Adrenal gland (tissue), 12 donors: Measurements from ENCODE around the gene STARD8. TPM values are rescaled to one million over a fixed set of nuclear protein-coding genes. Genes with fewer than 3 reads are reported as not detected.

Experiments
- DNase-seq, 7 donors: peaks; one replicate each; pipeline ENCODE4 v3.0.0-alpha.2; 2019 to 2020
- H3K27ac ChIP-seq, 5 donors: fragments of 200-600 bp; sonication (generic) in 4 of 5; 1 replicate in 3 of 5; 2 replicates in 2 of 5; pipeline versions ENCODE4 v1.5.1 to v1.8.0; 2016 to 2020; ENCODE audit warnings: mild to moderate bottlenecking in 1 of 5
- H3K27me3 ChIP-seq: fragments of 200-600 bp; 2 replicates; pipeline ENCODE4 v1.8.0; 2021
- H3K36me3 ChIP-seq, 2 donors: fragments of 200-600 bp; replicated peaks in 1 of 2; 1 replicate in 1 of 2; 2 replicates in 1 of 2; pipeline versions ENCODE4 v1.5.1 to v1.8.0; 2018 to 2022
- H3K4me1 ChIP-seq, 2 donors: fragments of 200-600 bp; replicated peaks in 1 of 2; 1 replicate in 1 of 2; 2 replicates in 1 of 2; pipeline versions ENCODE4 v1.5.1 to v1.8.0; 2018 to 2021
- H3K4me3 ChIP-seq, 4 donors: fragments of 200-600 bp; sonication (generic) in 3 of 4; one replicate each; pipeline ENCODE4 v1.5.1; 2016 to 2018
- H3K9me3 ChIP-seq, 3 donors: fragments of 200-600 bp; sonication (generic) in 1 of 3; replicated peaks in 1 of 3; 1 replicate in 2 of 3; 2 replicates in 1 of 3; pipeline versions ENCODE4 v1.5.1 to v1.8.0; 2016 to 2021
- CTCF ChIP-seq, 6 experiments: fragments of 450-650 bp in 4 of 6; fragments of 200-600 bp in 2 of 6; sonication (generic) in 1 of 6; IDR thresholded peaks; 1 replicate in 5 of 6; 2 replicates in 1 of 6; pipeline versions ENCODE4 v1.5.1 to v1.8.0; 2016 to 2021; ENCODE audit warnings: antibody characterized with exemption in 6 of 6, mild to moderate bottlenecking in 2 of 6, moderate library complexity in 1 of 6
- POLR2A ChIP-seq, 2 donors: fragments of 450-650 bp; IDR thresholded peaks; one replicate each; pipeline ENCODE4 v1.6.1; 2017; ENCODE audit warnings: antibody characterized with exemption in 2 of 2, mild to moderate bottlenecking in 2 of 2, moderate library complexity in 1 of 2
- WGBS, 4 donors: extraction: QIAGEN DNeasy Blood & Tissue Kit in 2 of 4; methylation state at CpG; one replicate each; pipeline versions ENCODE4 v1.1.5 to v1.1.7; 2013 to 2017; 5-methylcytosine and 5-hydroxymethylcytosine counted together
- intact Hi-C, 2 donors: fragments of 100-400 bp; cut with DNase I; formaldehyde crosslinking; loops; one replicate each; pipeline versions ENCODE4 v1.14.1 to v1.15.0; 2022 to 2023
- polyA plus RNA-seq, 3 donors: library from polyadenylated mRNA; stranded (reverse); fragments of 200-250 nt in 2 of 3; fragments of 350-450 nt in 1 of 3; fragmentation: Illumina TruSeq in 1 of 3; extraction: RNeasy Lipid Tissue Mini Kit (QIAGEN cat#74804) in 1 of 3; gene quantifications; one replicate each; pipeline ENCODE4 v1.2.3, GENCODE V29; 2013 to 2014
- total RNA-seq, 9 donors: library from RNA; depleted of rRNA in 4 of 9; stranded (reverse); fragments of >200 nt in 4 of 9; fragments of 120-200 nt in 1 of 9; fragmentation: NEBNext Ultra II Directional in 1 of 9; extraction: Animal tissue kit (Norgen Biotek cat#: 25700) in 1 of 9; gene quantifications; one replicate each; pipeline versions ENCODE4 v1.1.0 to v1.2.4, GENCODE V29; 2013 to 2023
- donor health status: healthy with polysubstance abuse.
- donor health status: Bipolar disorder and iron deficiency.
- donor health status: DM: yes; HTN: yes; CAD: no.
- donor health status: DM: no; HTN: no; CAD: no.
- donor health status: DM: no; HTN: no; CAD: no.
- donor health status: DM: yes; HTN: yes; CAD: no.

Gene STARD8
- total and polyA plus RNA-seq, 12 donors = 2.8 to 19.6 (median 10.1) TPM

DNA sequence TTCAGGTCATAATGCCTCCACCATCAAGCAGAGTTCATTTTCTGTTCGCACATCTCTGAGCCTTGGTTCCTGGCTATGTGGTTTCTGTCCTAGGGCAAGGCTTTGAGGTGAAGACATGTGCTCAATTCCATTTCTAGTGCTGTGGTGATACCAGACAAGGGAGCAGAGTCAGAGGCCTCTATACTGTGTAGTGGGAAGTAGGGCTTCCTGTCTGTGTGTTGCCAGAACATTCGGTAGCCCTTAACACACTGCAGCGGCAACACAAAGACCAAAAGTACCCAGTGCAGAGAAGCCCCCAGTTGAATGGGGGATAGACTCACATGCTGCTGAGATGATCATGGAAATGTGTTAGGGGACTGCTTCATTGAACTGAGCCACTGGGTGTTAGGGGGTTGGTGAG is 56.4 kb downstream of the STARD8 start:
- 50 to 74% (median 70%) methylated on average over 2 to 3 of the region's 3 CpGs for WGBS, 4 donors

GRCh38 chrX:68705986-68706385 is 58.5 kb downstream of the STARD8 start:
- Histone ChIP-seq H3K27ac (no peak overlapping the region), H3K36me3 (no peaks in the 10 kb centered on the region), H3K27me3 (peaks cover 13% of the 10 kb centered on the region), H3K4me1 (peaks cover 0 to 5% of the 10 kb centered on the region in 2 donors), H3K4me3 (no peak overlapping the region), H3K9me3 (no peaks in the 10 kb centered on the region)
- intact Hi-C loops = no loop called here
- no peak for DNase-seq
- TF ChIP-seq POLR2A (IDR thresholded peaks at IDR 0.05) (no peak), CTCF (IDR thresholded peaks at IDR 0.05) (no peak)
- 72 to 92% (median 90%) methylated on average over 2 to 5 of the region's 5 CpGs for WGBS, 4 donors

More for the DNA sequence above, 56.4 kb downstream of the STARD8 start:
- Histone ChIP-seq H3K36me3 (no peaks in the 10 kb centered on the region), H3K9me3 (no peaks in the 10 kb centered on the region), H3K4me3 (no peak overlapping the region), H3K27ac (peak overlapping the region in 1 of 5 donors; percentile 50), H3K4me1 (peaks cover 0 to 5% of the 10 kb centered on the region in 2 donors), H3K27me3 (peaks cover 11% of the 10 kb centered on the region)
- intact Hi-C loops = no loop called here
- TF ChIP-seq POLR2A (IDR thresholded peaks at IDR 0.05) (no peak), CTCF (IDR thresholded peaks at IDR 0.05) (no peak)
- no peak for DNase-seq

DNA sequence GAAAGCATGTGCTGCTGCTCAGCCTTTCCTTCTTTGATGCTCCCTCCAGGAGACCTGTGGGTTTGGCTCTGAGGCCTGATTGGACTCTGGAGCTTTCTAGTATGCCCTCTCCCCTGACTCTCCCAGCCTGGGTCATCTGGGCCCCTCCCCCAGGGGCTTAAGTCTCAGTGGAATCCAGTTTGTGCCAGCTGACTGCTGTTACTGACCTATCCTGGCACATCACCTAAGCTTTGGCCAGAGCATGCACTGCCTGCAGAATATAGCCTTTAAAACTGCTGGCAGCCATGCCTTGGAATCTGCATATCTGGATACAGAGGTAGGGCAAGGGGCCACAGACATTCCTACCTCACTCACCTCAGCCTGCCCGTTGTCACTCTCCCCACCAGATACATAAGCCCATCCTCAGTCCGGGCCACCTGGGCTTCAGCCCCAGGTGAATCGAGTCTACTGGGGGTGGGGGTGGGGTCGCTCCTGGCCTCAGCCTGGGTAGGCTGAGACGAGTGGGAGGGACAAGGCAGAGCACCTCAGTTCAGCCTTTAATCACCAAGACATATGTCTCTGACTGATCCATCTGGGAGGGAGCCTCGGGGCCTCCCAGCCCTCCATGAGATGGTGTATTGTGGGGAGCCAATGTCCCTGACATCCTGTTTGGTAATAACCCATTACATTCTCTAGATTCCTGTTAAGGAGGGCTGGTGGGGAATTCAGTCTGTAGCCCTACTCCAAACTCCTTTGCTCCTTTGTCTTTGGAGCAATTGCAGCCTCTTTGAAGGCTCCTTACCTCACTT is 61.2 kb downstream of the STARD8 start:
- Histone ChIP-seq H3K27me3 (peaks cover 9% of the 10 kb centered on the region), H3K36me3 (no peaks in the 10 kb centered on the region), H3K4me3 (no peak overlapping the region), H3K27ac (no peak overlapping the region), H3K9me3 (no peaks in the 10 kb centered on the region), H3K4me1 (no peaks in the 10 kb centered on the region)
- DNase-seq = no peak
- WGBS, 4 donors = 58 to 78% (median 68%) methylated on average over 1 to 6 of the region's 6 CpGs
- TF ChIP-seq POLR2A (IDR thresholded peaks at IDR 0.05) (no peak), CTCF (IDR thresholded peaks at IDR 0.05) (no peak)
- intact Hi-C loops = no loop called here

GRCh38 chrX:68710870-68711576 is 63.6 kb downstream of the STARD8 start:
- peaks cover 0 to 5% of the 10 kb centered on the region in 2 donors for H3K36me3 ChIP-seq
- TF ChIP-seq POLR2A (IDR thresholded peaks at IDR 0.05) (no peak), CTCF (IDR thresholded peaks at IDR 0.05) (peak; percentile 21 to 64 (median 50))
- peaks cover 9% of the 10 kb centered on the region for H3K27me3 ChIP-seq
- no peak overlapping the region for H3K27ac ChIP-seq
- 34 to 62% (median 40%) methylated on average over 3 to 4 of the region's 4 CpGs for WGBS, 4 donors
- intact Hi-C loops = loop anchor here in 1 of 2 donors (10.0 kb wide), 1 partner anchor 206 kb away; no protein-coding TSS in a partner anchor
- no peak overlapping the region for H3K4me3 ChIP-seq
- H3K9me3 ChIP-seq = no peaks in the 10 kb centered on the region
- peak in 5 of 7 donors; percentile 36 to 57 (median 48) for DNase-seq
- no peaks in the 10 kb centered on the region for H3K4me1 ChIP-seq
